ENCODE results near the gene PZP.

PZP gene

GRCh38 chr12:9113296-9113986 is 94.8 kb downstream of the PZP start:
- Histone ChIP-seq H3K4me3 (ENCODE audit: low read length, poor library complexity, severe bottlenecking) (no peak overlapping the region), H3K9me3 (ENCODE audit: insufficient read depth, low read depth, low read length) (no peaks in the 10 kb centered on the region), H2AFZ (ENCODE audit: low read length) (no peak overlapping the region), H3K4me2 (ENCODE audit: low read depth, low read length, poor library complexity, severe bottlenecking) (no peak overlapping the region), H3K79me2 (ENCODE audit: insufficient read depth, low read length) (no peaks in the 10 kb centered on the region), H3K4me1 (ENCODE audit: insufficient read depth, low read length, poor library complexity, severe bottlenecking) (peaks cover 8% of the 10 kb centered on the region), H3K27me3 (ENCODE audit: insufficient read depth, low read length, poor library complexity, severe bottlenecking) (no peaks in the 10 kb centered on the region), H3K36me3 (ENCODE audit: insufficient read depth, low read length) (no peaks in the 10 kb centered on the region), H4K20me1 (ENCODE audit: insufficient read depth, low read length, poor library complexity, severe bottlenecking) (no peaks in the 10 kb centered on the region), H3K9ac (ENCODE audit: low read depth, low read length, poor library complexity, severe bottlenecking) (no peak overlapping the region), H3K9me2 (replicated peaks; ENCODE audit: low read depth, low read length) (no peaks in the 10 kb centered on the region), H3F3A (ENCODE audit: low read depth) (no peaks in the 10 kb centered on the region)
- TF ChIP-seq CTCF (conservative IDR thresholded peaks at IDR 0.05; ENCODE audit: low read length) (no peak), EZH2phosphoT487 (IDR thresholded peaks at IDR 0.05; ENCODE audit: borderline replicate concordance) (no peak)

- Histone ChIP-seq H3K79me2 (ENCODE audit: insufficient read depth, low read length) (no peaks in the 10 kb centered on the region), H2AFZ (ENCODE audit: low read length) (no peak overlapping the region), H3K4me2 (ENCODE audit: low read depth, low read length, poor library complexity, severe bottlenecking) (no peak overlapping the region), H3K9me2 (replicated peaks; ENCODE audit: low read depth, low read length) (no peaks in the 10 kb centered on the region), H3K36me3 (ENCODE audit: insufficient read depth, low read length) (no peaks in the 10 kb centered on the region), H3K9me3 (ENCODE audit: insufficient read depth, low read depth, low read length) (no peaks in the 10 kb centered on the region), H3K27me3 (ENCODE audit: insufficient read depth, low read length, poor library complexity, severe bottlenecking) (no peaks in the 10 kb centered on the region), H3K4me3 (ENCODE audit: low read length, poor library complexity, severe bottlenecking) (no peak overlapping the region), H3K9ac (ENCODE audit: low read depth, low read length, poor library complexity, severe bottlenecking) (no peak overlapping the region), H4K20me1 (ENCODE audit: insufficient read depth, low read length, poor library complexity, severe bottlenecking) (no peaks in the 10 kb centered on the region), H3K4me1 (ENCODE audit: insufficient read depth, low read length, poor library complexity, severe bottlenecking) (peaks cover 4% of the 10 kb centered on the region), H3F3A (ENCODE audit: low read depth) (no peaks in the 10 kb centered on the region)
- TF ChIP-seq CTCF (conservative IDR thresholded peaks at IDR 0.05; ENCODE audit: low read length) (no peak), EZH2phosphoT487 (IDR thresholded peaks at IDR 0.05; ENCODE audit: borderline replicate concordance) (no peak)
Observed at GRCh38 chr12:9112076-9112853, 95.9 kb downstream of the PZP start.

- no peaks in the 10 kb centered on the region for H3K9me3 ChIP-seq (ENCODE audit: insufficient read depth, low read depth, low read length)
Observed at GRCh38 chr12:9111525-9111924, 96.7 kb downstream of the PZP start.

More at GRCh38 chr12:9111525-9111924, 96.7 kb downstream of the PZP start:
- H3K4me2 ChIP-seq (ENCODE audit: low read depth, low read length, poor library complexity, severe bottlenecking) = no peak overlapping the region
- H3K9me2 ChIP-seq (replicated peaks; ENCODE audit: low read depth, low read length) = no peaks in the 10 kb centered on the region
- no peaks in the 10 kb centered on the region for H3K36me3 ChIP-seq (ENCODE audit: insufficient read depth, low read length)
- H3K4me3 ChIP-seq (ENCODE audit: low read length, poor library complexity, severe bottlenecking) = no peak overlapping the region
- no peaks in the 10 kb centered on the region for H4K20me1 ChIP-seq (ENCODE audit: insufficient read depth, low read length, poor library complexity, severe bottlenecking)
- no peak overlapping the region for H2AFZ ChIP-seq (ENCODE audit: low read length)
- peaks cover 4% of the 10 kb centered on the region for H3K4me1 ChIP-seq (ENCODE audit: insufficient read depth, low read length, poor library complexity, severe bottlenecking)
- no peak for TF ChIP-seq EZH2phosphoT487 (IDR thresholded peaks at IDR 0.05; ENCODE audit: borderline replicate concordance)
- no peak for TF ChIP-seq CTCF (conservative IDR thresholded peaks at IDR 0.05; ENCODE audit: low read length)
- H3F3A ChIP-seq (ENCODE audit: low read depth) = no peaks in the 10 kb centered on the region
- no peaks in the 10 kb centered on the region for H3K27me3 ChIP-seq (ENCODE audit: insufficient read depth, low read length, poor library complexity, severe bottlenecking)
- H3K79me2 ChIP-seq (ENCODE audit: insufficient read depth, low read length) = no peaks in the 10 kb centered on the region
- H3K9ac ChIP-seq (ENCODE audit: low read depth, low read length, poor library complexity, severe bottlenecking) = no peak overlapping the region
